GM12874 (cell line): Measurements from ENCODE around the gene IL26.

Experiments
- TF ChIP-seq, protein P1 (sequence below): IDR thresholded peaks from 2 replicates; pipeline ENCODE4 v1.5.1; 2011; ENCODE audit warnings: low read depth, mild to moderate bottlenecking, control low read depth, low read length, moderate library complexity; ENCODE audit not compliant: insufficient read depth

Gene IL26

DNA sequence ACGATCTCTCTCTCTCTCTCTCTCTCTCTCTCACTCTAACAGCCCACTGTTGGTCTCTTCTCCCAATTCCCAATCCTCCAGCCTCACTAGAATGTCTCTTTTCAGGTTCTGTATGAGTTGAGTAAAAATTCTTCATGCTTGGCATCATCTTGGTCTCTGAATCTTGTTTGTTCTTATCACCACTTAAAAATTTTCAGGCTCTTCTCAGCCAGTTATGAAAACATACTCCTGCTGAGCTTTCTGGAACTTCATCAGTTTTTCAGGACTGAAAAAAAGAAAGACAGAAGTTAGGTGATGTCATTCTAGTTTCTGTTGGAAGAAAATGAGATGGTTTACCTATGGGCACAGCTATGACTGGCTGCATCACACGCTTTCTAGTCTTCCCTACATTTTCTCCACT lies 39.2 kb upstream of the IL26 start:
- TF ChIP-seq, protein P1, sequence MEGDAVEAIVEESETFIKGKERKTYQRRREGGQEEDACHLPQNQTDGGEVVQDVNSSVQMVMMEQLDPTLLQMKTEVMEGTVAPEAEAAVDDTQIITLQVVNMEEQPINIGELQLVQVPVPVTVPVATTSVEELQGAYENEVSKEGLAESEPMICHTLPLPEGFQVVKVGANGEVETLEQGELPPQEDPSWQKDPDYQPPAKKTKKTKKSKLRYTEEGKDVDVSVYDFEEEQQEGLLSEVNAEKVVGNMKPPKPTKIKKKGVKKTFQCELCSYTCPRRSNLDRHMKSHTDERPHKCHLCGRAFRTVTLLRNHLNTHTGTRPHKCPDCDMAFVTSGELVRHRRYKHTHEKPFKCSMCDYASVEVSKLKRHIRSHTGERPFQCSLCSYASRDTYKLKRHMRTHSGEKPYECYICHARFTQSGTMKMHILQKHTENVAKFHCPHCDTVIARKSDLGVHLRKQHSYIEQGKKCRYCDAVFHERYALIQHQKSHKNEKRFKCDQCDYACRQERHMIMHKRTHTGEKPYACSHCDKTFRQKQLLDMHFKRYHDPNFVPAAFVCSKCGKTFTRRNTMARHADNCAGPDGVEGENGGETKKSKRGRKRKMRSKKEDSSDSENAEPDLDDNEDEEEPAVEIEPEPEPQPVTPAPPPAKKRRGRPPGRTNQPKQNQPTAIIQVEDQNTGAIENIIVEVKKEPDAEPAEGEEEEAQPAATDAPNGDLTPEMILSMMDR = no peak

DNA sequence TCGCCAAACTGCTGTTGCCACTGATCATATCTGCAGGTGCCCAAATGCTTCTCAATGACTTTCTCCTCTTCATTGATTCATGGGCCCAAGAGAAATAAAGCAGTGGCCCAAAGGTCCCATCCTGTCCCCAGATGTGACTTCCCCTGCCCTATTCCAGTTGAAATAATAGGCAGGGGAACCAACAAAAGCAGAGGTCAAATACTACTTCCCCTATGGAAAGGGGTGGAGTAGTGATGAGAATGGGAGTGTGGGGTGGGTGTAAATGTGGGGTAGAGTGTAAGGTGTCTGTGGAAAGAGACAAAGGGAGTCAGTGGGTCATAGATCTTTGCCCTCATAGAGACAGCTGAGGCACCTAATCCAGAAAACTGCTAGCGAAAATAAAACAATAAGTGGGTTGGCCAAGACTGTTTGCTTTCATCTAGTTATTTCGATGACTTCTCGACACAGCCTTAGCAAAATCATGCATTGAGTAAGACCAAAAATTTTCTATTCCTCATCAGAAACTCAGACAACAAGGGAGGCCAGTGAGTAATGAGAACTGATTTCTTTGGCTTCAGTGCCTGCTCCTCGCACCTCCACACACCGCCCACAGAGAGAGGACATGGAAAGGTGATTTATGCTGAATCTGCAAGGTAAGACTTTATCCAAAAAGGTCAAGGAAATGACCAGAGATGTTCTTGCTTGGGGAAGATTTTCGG lies 38.7 kb upstream of the IL26 start:
- TF ChIP-seq, protein P1 = no peak

DNA sequence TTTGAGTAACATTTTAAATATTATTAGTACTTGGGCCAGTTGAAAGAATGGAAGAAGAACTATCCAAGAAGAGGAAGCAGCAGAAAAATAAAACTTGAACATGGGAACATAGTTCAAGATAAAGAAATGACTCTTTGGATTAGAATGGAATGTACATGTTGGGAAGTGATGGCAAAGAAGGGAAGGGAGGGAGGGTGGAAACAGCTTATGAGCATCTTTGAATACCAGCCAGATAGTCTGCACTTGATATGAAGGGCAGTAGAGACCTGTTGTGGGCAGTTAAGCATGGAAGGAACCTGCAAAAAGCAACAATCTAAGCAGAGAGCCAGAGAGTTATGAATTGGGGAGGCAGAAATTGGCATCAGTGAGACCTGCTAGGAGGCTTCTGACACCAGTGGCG lies 37.8 kb upstream of the IL26 start:
- TF ChIP-seq, protein P1 = no peak

DNA sequence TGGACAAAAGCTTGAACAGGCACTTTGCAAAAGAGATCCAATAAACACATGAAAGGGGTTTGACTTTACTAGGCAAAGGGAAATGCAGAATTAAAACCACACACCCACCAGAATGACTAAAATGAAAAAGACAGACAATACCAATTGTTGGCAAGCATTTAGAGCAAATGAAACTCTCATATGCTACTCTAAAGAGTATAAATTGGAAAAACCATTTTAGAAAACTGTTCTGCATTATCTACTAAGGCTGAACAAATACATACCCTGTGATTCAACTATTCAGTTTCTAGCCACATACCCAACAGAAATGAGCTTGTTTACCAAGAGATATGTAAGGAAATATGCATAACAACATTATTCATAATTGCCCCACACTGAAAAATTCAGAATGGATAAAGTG lies 36.3 kb upstream of the IL26 start:
- TF ChIP-seq, protein P1 = no peak

DNA sequence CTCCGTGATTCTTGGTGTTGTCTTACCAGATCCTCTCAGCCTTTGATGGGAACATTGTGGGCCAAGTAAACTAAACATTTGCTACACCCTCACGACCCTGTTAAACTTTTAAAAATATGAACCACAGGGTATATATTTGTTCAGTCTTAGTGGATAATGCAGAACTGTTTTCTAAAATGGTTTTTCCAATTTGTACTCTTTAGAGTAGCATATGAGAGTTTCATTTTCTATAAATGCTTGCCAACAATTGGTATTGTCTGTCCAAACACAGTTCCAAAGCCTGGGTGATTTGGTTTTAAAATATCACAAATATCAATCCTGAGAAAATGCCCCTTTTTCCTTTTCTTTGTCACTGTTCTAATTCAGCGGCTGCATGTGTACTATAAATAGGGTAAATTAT lies 34.5 kb upstream of the IL26 start:
- TF ChIP-seq, protein P1 = no peak

DNA sequence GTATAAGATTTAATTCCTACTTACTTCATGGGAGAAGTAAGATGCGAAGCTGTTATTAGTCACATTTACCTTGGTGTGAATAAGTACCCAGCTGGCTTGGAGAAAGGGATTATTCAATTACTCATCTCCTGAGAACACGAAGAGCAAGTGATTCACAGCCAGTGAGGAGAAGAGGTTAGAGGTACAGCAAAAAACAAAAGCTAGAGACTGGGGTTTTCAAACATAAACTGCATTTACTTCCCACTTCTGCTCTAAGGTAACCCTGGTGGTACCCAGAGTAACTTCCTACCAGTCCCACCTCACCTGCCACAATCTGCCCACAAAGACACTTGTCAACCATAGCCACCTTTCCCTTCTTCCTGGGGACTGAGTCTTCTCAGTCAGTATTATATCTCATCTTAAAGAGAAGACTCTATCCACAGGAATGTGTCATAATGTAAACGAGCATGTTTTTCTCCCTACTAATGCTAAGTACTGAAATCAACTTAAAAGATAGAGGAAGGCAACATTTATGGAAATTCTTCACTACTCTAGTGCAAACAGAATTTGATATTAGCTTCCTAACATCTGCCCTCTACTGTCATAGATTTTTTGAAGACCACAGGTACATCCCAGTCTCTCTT lies 33.8 kb upstream of the IL26 start:
- TF ChIP-seq, protein P1 = no peak

DNA sequence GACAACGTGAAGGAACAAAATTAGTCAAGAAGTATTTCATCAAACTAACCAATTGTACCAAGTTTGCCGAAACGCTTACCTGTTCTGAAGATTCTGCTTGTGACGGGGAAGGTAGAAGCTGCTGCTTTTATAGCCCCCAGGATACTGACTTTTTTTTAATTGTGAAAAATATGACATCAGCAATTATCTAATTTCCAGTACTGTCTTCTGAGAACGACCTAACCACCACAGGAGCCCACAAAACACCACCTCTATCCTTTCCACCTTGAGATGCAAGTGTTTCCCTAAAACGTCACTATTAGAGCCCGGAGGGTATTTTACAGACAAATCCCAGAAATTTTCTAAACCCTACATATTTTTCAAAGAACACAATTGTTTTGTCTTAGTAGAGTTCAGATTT lies 27.9 kb upstream of the IL26 start, which contains the start of gene IL22:
Gene IL22, minus strand, starts transcription at position 101 of the 400 bp plus-strand sequence. CDS start 156 bp downstream, outside the sequence.
- TF ChIP-seq, protein P1 = no peak
